ENCODE data around the gene ATP6V0B.

The ATP6V0B gene

GRCh38 chr1:43963006-43963405 is 11.8 kb upstream of the ATP6V0B start:
- no peak overlapping the region for H3K27ac ChIP-seq
- TF ChIP-seq CTCF (conservative IDR thresholded peaks at IDR 0.05) = no peak

GRCh38 chr1:43963890-43964289 is 10.9 kb upstream of the ATP6V0B start:
- no peak for TF ChIP-seq CTCF (conservative IDR thresholded peaks at IDR 0.05)
- H3K27ac ChIP-seq = no peak overlapping the region

GRCh38 chr1:43965316-43965715 is 9.4 kb upstream of the ATP6V0B start:
- TF ChIP-seq CTCF (conservative IDR thresholded peaks at IDR 0.05) = no peak
- H3K27ac ChIP-seq = no peak overlapping the region

GRCh38 chr1:43968348-43968948 is 6.3 kb upstream of the ATP6V0B start:
- no peak overlapping the region for H3K27ac ChIP-seq
- TF ChIP-seq CTCF (conservative IDR thresholded peaks at IDR 0.05) = no peak

- TF ChIP-seq CTCF (conservative IDR thresholded peaks at IDR 0.05) = no peak
Observed at GRCh38 chr1:43969416-43969745, 5.4 kb upstream of the ATP6V0B start.

GRCh38 chr1:43969746-43970466 is 4.9 kb upstream of the ATP6V0B start, which contains the start of gene DPH2:
TSS of gene DPH2 (plus strand) at chr1:43970010. CDS start at chr1:43970176, 166 bp downstream.
- H3K27ac ChIP-seq = peak within 1 kb of the TSS; percentile 62; the same call in 1 of the 2 replicates
- TF ChIP-seq CTCF (conservative IDR thresholded peaks at IDR 0.05) = no peak

More at GRCh38 chr1:43969416-43969745, 5.4 kb upstream of the ATP6V0B start:
- peak overlapping the region; percentile 62; the same call in 1 of the 2 replicates for H3K27ac ChIP-seq

- peak overlapping the region; percentile 62; the same call in 1 of the 2 replicates for H3K27ac ChIP-seq
- TF ChIP-seq CTCF (conservative IDR thresholded peaks at IDR 0.05) = no peak
Observed at GRCh38 chr1:43970502-43970901, 4.3 kb upstream of the ATP6V0B start.
